Measurements from ENCODE around the gene GLCCI1.

GRCh38 chr7:8092140-8092539 is 123.5 kb downstream of the GLCCI1 start:
- TF ChIP-seq CTCF (IDR thresholded peaks at IDR 0.05) = no peak
- TF ChIP-seq POLR2A (IDR thresholded peaks at IDR 0.05) = no peak

All from right lobe of liver (tissue), 4 donors.